Measurements from ENCODE around the gene CCDC74A.
"Not testable (repeated sequence)": the region's sequence is repeated elsewhere in the genome, so short reads cannot be mapped to it uniquely, and the experiment has no call there.

The CCDC74A gene

DNA sequence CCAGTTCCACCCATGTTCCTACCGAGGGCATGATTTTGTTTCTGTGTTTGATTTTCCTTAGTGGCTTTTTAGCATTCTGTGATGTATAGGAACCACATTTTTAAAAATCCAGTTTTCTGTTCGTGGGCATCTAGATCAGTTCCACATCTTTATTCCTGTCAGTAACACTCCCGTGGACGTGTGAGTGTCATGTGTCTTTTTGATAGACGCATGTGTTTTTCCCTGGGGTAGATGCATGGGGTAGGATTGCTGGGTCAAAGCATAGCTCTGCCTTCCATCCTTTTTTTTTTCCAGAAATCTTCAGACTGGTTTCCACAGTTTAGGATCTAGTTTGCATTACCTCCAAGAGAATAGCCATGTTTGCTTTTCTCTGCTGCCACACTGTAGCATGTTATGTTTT, 38.7 kb downstream of the CCDC74A start:
- TF ChIP-seq, protein P1, sequence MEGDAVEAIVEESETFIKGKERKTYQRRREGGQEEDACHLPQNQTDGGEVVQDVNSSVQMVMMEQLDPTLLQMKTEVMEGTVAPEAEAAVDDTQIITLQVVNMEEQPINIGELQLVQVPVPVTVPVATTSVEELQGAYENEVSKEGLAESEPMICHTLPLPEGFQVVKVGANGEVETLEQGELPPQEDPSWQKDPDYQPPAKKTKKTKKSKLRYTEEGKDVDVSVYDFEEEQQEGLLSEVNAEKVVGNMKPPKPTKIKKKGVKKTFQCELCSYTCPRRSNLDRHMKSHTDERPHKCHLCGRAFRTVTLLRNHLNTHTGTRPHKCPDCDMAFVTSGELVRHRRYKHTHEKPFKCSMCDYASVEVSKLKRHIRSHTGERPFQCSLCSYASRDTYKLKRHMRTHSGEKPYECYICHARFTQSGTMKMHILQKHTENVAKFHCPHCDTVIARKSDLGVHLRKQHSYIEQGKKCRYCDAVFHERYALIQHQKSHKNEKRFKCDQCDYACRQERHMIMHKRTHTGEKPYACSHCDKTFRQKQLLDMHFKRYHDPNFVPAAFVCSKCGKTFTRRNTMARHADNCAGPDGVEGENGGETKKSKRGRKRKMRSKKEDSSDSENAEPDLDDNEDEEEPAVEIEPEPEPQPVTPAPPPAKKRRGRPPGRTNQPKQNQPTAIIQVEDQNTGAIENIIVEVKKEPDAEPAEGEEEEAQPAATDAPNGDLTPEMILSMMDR (IDR thresholded peaks at IDR 0.05): no peak
- TF ChIP-seq ZFX (IDR thresholded peaks at IDR 0.05; ENCODE audit: borderline replicate concordance): no peak

DNA sequence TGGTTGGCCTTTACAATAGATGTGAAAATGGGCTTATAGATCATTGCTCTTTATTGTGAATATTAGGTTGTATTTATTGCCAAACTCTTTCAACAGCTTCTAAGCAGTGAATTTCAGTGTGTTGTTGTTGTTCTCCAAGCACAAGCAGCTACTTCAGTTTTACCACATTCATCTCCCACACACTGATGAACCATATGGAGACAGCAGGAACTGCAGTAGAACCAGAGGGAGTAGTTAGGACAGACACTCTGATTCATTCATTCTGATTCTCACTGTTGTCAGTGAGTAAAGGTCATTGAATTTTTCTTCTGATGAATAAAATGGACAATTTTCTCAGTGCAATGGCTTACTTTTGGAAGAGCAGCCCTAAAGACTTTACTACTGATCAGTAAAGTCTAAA, 40.2 kb downstream of the CCDC74A start:
- no peak overlapping the region for H3K27ac ChIP-seq
- no peak for TF ChIP-seq ZFX (IDR thresholded peaks at IDR 0.05; ENCODE audit: borderline replicate concordance)
- TF ChIP-seq, protein P1 (IDR thresholded peaks at IDR 0.05): no peak

More for the DNA sequence above, 38.7 kb downstream of the CCDC74A start:
- H3K27ac ChIP-seq: no peak overlapping the region

DNA sequence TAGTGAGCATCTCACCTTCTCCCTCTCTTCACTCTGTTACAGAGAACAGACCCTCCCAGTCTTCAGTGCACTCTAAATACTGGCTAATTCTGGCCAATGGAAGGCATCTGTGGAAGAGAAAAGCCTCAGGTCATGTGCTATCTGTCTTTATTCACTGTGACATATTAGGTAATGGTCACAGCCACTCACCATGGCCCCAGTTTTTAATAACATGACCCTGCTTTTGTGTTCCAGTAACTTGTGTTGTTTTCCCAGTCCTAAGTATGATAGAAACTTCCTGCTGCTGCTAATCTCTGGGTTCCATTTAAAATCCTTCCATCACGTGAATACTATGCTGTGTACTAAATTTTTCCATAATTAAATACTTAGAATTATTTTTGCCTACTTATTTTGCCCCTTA, 40.7 kb downstream of the CCDC74A start:
- not testable (repeated sequence) for H3K27ac ChIP-seq

DNA sequence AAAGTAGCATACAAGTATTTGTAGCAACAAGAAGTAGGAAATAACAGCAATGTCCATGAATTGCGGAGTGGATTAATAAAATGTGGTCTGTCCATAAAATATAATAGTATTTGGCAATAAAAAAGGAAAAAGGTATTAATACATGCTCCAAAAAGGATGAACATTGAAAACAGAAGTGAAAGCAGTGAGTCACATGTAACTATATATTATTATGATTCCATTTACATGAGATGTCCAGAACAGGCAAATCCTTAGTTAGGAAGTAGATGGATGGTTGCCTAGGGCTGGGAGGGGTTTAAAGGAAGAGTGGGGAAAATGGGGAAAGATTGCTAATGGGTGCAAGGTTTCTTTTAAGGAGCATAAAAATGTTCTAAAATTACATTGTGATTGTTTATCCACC, 44.5 kb downstream of the CCDC74A start:
- no peak overlapping the region for H3K27ac ChIP-seq
- no peak for TF ChIP-seq ZFX (IDR thresholded peaks at IDR 0.05; ENCODE audit: borderline replicate concordance)
- TF ChIP-seq, protein P1 (IDR thresholded peaks at IDR 0.05): no peak

DNA sequence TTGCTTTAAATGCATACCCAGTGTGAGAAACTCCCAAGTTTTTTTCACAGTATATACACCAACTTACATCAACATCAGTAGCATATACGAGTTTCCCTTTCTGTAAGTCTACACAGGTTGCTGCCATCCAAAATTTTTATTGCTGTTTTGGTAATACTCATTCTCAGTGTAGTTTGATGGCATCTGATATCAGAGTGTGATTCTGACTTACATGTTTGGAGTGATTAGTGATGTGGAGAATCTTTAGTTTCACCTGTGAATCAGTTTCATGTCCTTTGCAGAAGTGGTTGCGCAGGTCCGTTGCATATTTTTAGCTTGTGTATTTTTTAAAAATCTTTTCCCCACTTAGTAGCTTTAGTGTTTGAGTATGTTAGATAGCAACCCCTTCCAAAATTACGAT, 50.1 kb downstream of the CCDC74A start:
- H3K27ac ChIP-seq: no peak overlapping the region

DNA sequence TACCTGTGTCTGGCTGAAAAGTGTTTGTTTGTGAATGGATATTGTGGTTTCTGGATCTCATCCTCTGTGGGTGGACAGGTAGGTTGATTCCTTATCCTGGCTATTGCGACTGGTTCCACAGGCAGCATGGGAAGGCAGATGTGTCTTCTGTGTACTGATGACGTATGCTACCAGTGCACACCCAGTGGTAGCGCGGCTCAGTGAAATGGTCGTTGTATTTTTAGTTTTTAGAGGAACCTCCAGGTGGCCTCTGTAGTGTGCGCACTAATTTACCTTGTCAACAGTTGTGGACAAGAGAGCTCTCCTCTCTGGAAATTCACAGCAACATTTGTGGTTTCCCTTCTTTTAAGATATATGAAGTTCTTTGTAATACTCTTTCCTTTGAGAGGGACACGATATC, 52.5 kb downstream of the CCDC74A start:
- TF ChIP-seq, protein P1 (IDR thresholded peaks at IDR 0.05): no peak
- no peak for TF ChIP-seq ZFX (IDR thresholded peaks at IDR 0.05; ENCODE audit: borderline replicate concordance)
- H3K27ac ChIP-seq: no peak overlapping the region

More for the DNA sequence above, 50.1 kb downstream of the CCDC74A start:
- TF ChIP-seq, protein P1 (IDR thresholded peaks at IDR 0.05): no peak
- TF ChIP-seq ZFX (IDR thresholded peaks at IDR 0.05; ENCODE audit: borderline replicate concordance): no peak
